ENCODE results near the gene MACROD1. TPM values are rescaled to one million over a fixed set of nuclear protein-coding genes. Genes with fewer than 3 reads are reported as not detected.

The MACROD1 gene
- total and polyA plus RNA-seq, 2 of the 13 experiments (the other 11 are each of a cell fraction or from before 2014, with no cell fraction given): 23.1 to 34.5 TPM

- TF ChIP-seq RBM39 (IDR thresholded peaks at IDR 0.05; ENCODE audit: low read depth, low read length, poor library complexity, severe bottlenecking) (peak; percentile 60), ZNF784 (CRISPR knock-in tag; IDR thresholded peaks at IDR 0.05; ENCODE audit: borderline replicate concordance) (no peak; the same call in 1 of the 2 replicates), ZNF761 (CRISPR knock-in tag; conservative IDR thresholded peaks at IDR 0.05) (0 out of 2 replicates have a peak, but pooled peaks have one; percentile 20), NR1H2 (CRISPR knock-in tag; IDR thresholded peaks at IDR 0.05; ENCODE audit: borderline replicate concordance, low read depth) (no peak), ZNF33B (CRISPR knock-in tag; IDR thresholded peaks at IDR 0.05) (peak; percentile 65; the same call in 1 of the 2 replicates), ATF3 (CRISPR knock-in tag; IDR thresholded peaks at IDR 0.05) (no peak), NAIF1 (CRISPR knock-in tag; IDR thresholded peaks at IDR 0.05; ENCODE audit: borderline replicate concordance) (peak; percentile 93; the same call in 1 of the 2 replicates), MBD4 (IDR thresholded peaks at IDR 0.05; ENCODE audit: borderline replicate concordance, low read length) (no peak), TOPORS (CRISPR knock-in tag; IDR thresholded peaks at IDR 0.05) (no peak; the same call in 1 of the 2 replicates), ZNF687 (CRISPR knock-in tag; IDR thresholded peaks at IDR 0.05) (peak; percentile 92), HMGXB4 (CRISPR knock-in tag; IDR thresholded peaks at IDR 0.05; ENCODE audit: borderline replicate concordance in 1 of 2, low read depth in 1 of 2) (peak; percentile 79 to 89; a peak in 3 of 4 replicates), BCL3 (CRISPR knock-in tag; IDR thresholded peaks at IDR 0.05) (peak; percentile 56; the same call in 1 of the 2 replicates), ZNF432 (CRISPR knock-in tag; IDR thresholded peaks at IDR 0.05; ENCODE audit: borderline replicate concordance) (no peak), SMARCE1 (IDR thresholded peaks at IDR 0.05; ENCODE audit: borderline replicate concordance) (no peak), CBX2 (IDR thresholded peaks at IDR 0.05; ENCODE audit: low read depth, low read length) (no peak), CBX2 (CRISPR knock-in tag; IDR thresholded peaks at IDR 0.05; ENCODE audit: low read depth) (no peak), HNRNPK (IDR thresholded peaks at IDR 0.05; ENCODE audit: low read depth, low read length, poor library complexity, severe bottlenecking) (peak; percentile 9), ZNF790 (CRISPR knock-in tag; IDR thresholded peaks at IDR 0.05; ENCODE audit: borderline replicate concordance) (no peak)
Measured at GRCh38 chr11:64165842-64166635, at the start of gene MACROD1 (continued).

All from HepG2 (cell line).